COR-L47 (cell line): Measurements from ENCODE around the gene BCR.
"Not testable (repeated sequence)": the region's sequence is repeated elsewhere in the genome, so short reads cannot be mapped to it uniquely, and the experiment has no call there.

Source experiments
- DNase-seq: peaks from one replicate; lab custom pipeline; 2025; lab: John Stamatoyannopoulos, UW

BCR gene

GRCh38 chr22:23322497-23323080, 142.3 kb downstream of the BCR start:
- DNase-seq: not testable (repeated sequence)

- not testable (repeated sequence) for DNase-seq
Observed at GRCh38 chr22:23323960-23324688, 143.8 kb downstream of the BCR start.

GRCh38 chr22:23325183-23325582, 144.9 kb downstream of the BCR start:
- DNase-seq: no peak

GRCh38 chr22:23333822-23334221, 153.5 kb downstream of the BCR start:
- not testable (repeated sequence) for DNase-seq

GRCh38 chr22:23337672-23338071, 157.4 kb downstream of the BCR start:
- DNase-seq: not testable (repeated sequence)

GRCh38 chr22:23341942-23342695, 161.8 kb downstream of the BCR start:
- DNase-seq: not testable (repeated sequence)

- DNase-seq: no peak
Observed at GRCh38 chr22:23351321-23351720, 171.0 kb downstream of the BCR start.

- DNase-seq: no peak
Observed at GRCh38 chr22:23353004-23353403, 172.7 kb downstream of the BCR start.

GRCh38 chr22:23353696-23354095, 173.4 kb downstream of the BCR start:
- DNase-seq: no peak

- DNase-seq: no peak
Observed at GRCh38 chr22:23356094-23356493, 175.8 kb downstream of the BCR start.

GRCh38 chr22:23357053-23357452, 176.7 kb downstream of the BCR start:
- DNase-seq: no peak

GRCh38 chr22:23359583-23360123, 179.3 kb downstream of the BCR start:
- DNase-seq: no peak

- DNase-seq: no peak
Observed at GRCh38 chr22:23361676-23362075, 181.4 kb downstream of the BCR start.

GRCh38 chr22:23363683-23364082, 183.4 kb downstream of the BCR start:
- no peak for DNase-seq

- no peak for DNase-seq
Observed at GRCh38 chr22:23364389-23364788, 184.1 kb downstream of the BCR start.

- DNase-seq: no peak
Observed at GRCh38 chr22:23365524-23365923, 185.2 kb downstream of the BCR start.

- no peak for DNase-seq
Observed at GRCh38 chr22:23365961-23366360, 185.7 kb downstream of the BCR start.

- DNase-seq: not testable (repeated sequence)
Observed at GRCh38 chr22:23367196-23367595, 186.9 kb downstream of the BCR start.
